Measurements from ENCODE around the gene CNTN1. TPM values are rescaled to one million over a fixed set of nuclear protein-coding genes. Genes with fewer than 3 reads are reported as not detected.

Gene CNTN1
- polyA plus RNA-seq, 1 donor from 2014 or later: 101 TPM

DNA sequence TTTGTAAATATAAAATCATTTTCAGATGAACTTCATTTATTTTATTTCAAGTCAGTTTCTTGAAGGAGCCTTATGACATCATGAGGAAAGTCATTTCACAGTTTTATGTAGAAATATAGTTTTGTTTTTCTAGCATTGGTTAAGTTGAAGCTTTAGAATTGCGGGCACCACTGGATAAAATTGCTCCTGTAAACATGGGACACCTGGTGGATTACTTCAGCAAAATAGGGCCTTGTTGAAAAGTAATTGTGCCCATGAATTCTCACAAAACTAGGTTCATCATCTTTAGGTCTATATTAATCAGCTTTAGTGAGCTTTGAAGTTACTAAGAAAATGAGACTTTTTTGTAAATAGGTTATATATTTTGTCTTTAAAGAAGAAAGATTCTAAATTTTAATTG, 25.3 kb downstream of the CNTN1 start:
- Histone ChIP-seq H3K36me3 (ENCODE audit: insufficient read depth, low read length) (no peaks in the 10 kb centered on the region), H3K9me3 (ENCODE audit: low read length) (no peaks in the 10 kb centered on the region), H3K27ac (ENCODE audit: low read length) (no peak overlapping the region), H4K20me1 (ENCODE audit: insufficient read depth) (no peaks in the 10 kb centered on the region), H3K79me2 (replicated peaks; ENCODE audit: insufficient read depth, low read length) (no peaks in the 10 kb centered on the region), H3K4me2 (ENCODE audit: low read length) (no peak overlapping the region), H3K27me3 (ENCODE audit: insufficient read depth, low read depth, low read length) (no peaks in the 10 kb centered on the region), H3K9me2 (ENCODE audit: insufficient read depth, low read length) (no peaks in the 10 kb centered on the region), H3K9ac (ENCODE audit: low read length) (no peak overlapping the region), H2AFZ (ENCODE audit: low read depth, low read length) (no peak overlapping the region), H3K4me3 (ENCODE audit: low read length) (no peak overlapping the region), H3F3A (ENCODE audit: insufficient read depth, low read length, poor library complexity, severe bottlenecking) (no peaks in the 10 kb centered on the region)
- TF ChIP-seq RAD21 (conservative IDR thresholded peaks at IDR 0.05) (no peak), MXI1 (conservative IDR thresholded peaks at IDR 0.05; ENCODE audit: poor library complexity, severe bottlenecking) (no peak), TAF1 (IDR thresholded peaks at IDR 0.05; ENCODE audit: low read depth) (no peak), EZH2 (IDR thresholded peaks at IDR 0.05; ENCODE audit: borderline replicate concordance, insufficient read depth, low read length, poor library complexity, severe bottlenecking) (no peak), EP300 (conservative IDR thresholded peaks at IDR 0.05; ENCODE audit: poor library complexity, severe bottlenecking) (no peak), SMC3 (conservative IDR thresholded peaks at IDR 0.05; ENCODE audit: poor library complexity) (no peak), POLR2AphosphoS5 (IDR thresholded peaks at IDR 0.05) (no peak)
- TF ChIP-seq, protein P1, sequence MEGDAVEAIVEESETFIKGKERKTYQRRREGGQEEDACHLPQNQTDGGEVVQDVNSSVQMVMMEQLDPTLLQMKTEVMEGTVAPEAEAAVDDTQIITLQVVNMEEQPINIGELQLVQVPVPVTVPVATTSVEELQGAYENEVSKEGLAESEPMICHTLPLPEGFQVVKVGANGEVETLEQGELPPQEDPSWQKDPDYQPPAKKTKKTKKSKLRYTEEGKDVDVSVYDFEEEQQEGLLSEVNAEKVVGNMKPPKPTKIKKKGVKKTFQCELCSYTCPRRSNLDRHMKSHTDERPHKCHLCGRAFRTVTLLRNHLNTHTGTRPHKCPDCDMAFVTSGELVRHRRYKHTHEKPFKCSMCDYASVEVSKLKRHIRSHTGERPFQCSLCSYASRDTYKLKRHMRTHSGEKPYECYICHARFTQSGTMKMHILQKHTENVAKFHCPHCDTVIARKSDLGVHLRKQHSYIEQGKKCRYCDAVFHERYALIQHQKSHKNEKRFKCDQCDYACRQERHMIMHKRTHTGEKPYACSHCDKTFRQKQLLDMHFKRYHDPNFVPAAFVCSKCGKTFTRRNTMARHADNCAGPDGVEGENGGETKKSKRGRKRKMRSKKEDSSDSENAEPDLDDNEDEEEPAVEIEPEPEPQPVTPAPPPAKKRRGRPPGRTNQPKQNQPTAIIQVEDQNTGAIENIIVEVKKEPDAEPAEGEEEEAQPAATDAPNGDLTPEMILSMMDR (IDR thresholded peaks at IDR 0.05; ENCODE audit: poor library complexity, severe bottlenecking): no peak
- TF ChIP-seq, protein P2, sequence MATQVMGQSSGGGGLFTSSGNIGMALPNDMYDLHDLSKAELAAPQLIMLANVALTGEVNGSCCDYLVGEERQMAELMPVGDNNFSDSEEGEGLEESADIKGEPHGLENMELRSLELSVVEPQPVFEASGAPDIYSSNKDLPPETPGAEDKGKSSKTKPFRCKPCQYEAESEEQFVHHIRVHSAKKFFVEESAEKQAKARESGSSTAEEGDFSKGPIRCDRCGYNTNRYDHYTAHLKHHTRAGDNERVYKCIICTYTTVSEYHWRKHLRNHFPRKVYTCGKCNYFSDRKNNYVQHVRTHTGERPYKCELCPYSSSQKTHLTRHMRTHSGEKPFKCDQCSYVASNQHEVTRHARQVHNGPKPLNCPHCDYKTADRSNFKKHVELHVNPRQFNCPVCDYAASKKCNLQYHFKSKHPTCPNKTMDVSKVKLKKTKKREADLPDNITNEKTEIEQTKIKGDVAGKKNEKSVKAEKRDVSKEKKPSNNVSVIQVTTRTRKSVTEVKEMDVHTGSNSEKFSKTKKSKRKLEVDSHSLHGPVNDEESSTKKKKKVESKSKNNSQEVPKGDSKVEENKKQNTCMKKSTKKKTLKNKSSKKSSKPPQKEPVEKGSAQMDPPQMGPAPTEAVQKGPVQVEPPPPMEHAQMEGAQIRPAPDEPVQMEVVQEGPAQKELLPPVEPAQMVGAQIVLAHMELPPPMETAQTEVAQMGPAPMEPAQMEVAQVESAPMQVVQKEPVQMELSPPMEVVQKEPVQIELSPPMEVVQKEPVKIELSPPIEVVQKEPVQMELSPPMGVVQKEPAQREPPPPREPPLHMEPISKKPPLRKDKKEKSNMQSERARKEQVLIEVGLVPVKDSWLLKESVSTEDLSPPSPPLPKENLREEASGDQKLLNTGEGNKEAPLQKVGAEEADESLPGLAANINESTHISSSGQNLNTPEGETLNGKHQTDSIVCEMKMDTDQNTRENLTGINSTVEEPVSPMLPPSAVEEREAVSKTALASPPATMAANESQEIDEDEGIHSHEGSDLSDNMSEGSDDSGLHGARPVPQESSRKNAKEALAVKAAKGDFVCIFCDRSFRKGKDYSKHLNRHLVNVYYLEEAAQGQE (IDR thresholded peaks at IDR 0.05; ENCODE audit: borderline replicate concordance): no peak

DNA sequence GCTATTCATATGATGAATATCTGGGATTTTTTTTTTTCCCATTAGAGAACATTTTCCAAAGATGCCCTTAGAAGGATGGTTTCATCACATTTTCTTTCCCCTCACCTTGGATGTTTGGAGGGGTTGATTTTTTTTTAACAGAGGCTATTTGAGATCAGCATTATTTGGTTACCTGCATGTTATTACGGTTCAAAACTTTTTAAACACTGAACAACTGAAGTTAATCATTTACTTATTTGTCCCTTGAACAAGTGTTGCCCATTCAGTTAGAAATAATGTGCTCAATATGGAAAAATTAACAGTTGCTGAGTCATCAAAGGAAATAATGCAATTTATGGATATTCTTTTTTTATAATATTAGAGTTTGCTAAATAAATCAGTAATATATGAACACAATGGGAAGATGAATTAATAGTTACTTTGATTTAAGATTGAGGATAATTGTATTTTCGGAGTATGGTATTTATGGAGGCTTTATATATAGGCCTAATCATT, 26.7 kb downstream of the CNTN1 start:
- no peaks in the 10 kb centered on the region for H4K20me1 ChIP-seq (ENCODE audit: insufficient read depth)
- no peaks in the 10 kb centered on the region for H3F3A ChIP-seq (ENCODE audit: insufficient read depth, low read length, poor library complexity, severe bottlenecking)
- H3K9ac ChIP-seq (ENCODE audit: low read length): no peak overlapping the region
- H3K9me2 ChIP-seq (ENCODE audit: insufficient read depth, low read length): no peaks in the 10 kb centered on the region
- H3K79me2 ChIP-seq (replicated peaks; ENCODE audit: insufficient read depth, low read length): no peaks in the 10 kb centered on the region
- no peaks in the 10 kb centered on the region for H3K9me3 ChIP-seq (ENCODE audit: low read length)
- no peak for TF ChIP-seq POLR2AphosphoS5 (IDR thresholded peaks at IDR 0.05)
- TF ChIP-seq EZH2 (IDR thresholded peaks at IDR 0.05; ENCODE audit: borderline replicate concordance, insufficient read depth, low read length, poor library complexity, severe bottlenecking): no peak
- no peak for TF ChIP-seq SMC3 (conservative IDR thresholded peaks at IDR 0.05; ENCODE audit: poor library complexity)
- no peak for TF ChIP-seq TAF1 (IDR thresholded peaks at IDR 0.05; ENCODE audit: low read depth)
- no peak overlapping the region for H3K4me2 ChIP-seq (ENCODE audit: low read length)
- H3K36me3 ChIP-seq (ENCODE audit: insufficient read depth, low read length): no peaks in the 10 kb centered on the region
- H3K27ac ChIP-seq (ENCODE audit: low read length): no peak overlapping the region
- H2AFZ ChIP-seq (ENCODE audit: low read depth, low read length): no peak overlapping the region
- H3K27me3 ChIP-seq (ENCODE audit: insufficient read depth, low read depth, low read length): no peaks in the 10 kb centered on the region
- no peak overlapping the region for H3K4me3 ChIP-seq (ENCODE audit: low read length)

Measured in neural cell (in vitro differentiated cells).